SK-MEL-5 (cell line): Measurements from ENCODE around the gene DUSP15. TPM values are rescaled to one million over a fixed set of nuclear protein-coding genes. Genes with fewer than 3 reads are reported as not detected.
A peak's percentile ranks its signal among the peaks of the same experiment; 100 is the strongest.
"Not testable (repeated sequence)": the region's sequence is repeated elsewhere in the genome, so short reads cannot be mapped to it uniquely, and the experiment has no call there.

ENCODE experiments used
- DNase-seq: peaks from one replicate; pipeline ENCODE4 v3.0.0-alpha.2; 2016; ENCODE audit warnings: low read depth, low spot score
- in situ Hi-C: cut with HindIII; loops from 2 replicates; pipeline ENCODE4 v1.10.0; 2016; ENCODE audit warnings: low sequenced_read_pairs, high pct_unique_total_duplicates, low pct_unique_long_range_greater_than_20kb
- total RNA-seq: library from RNA; depleted of rRNA; stranded (reverse); fragments of >200 nt; shearing (Covaris generic); gene quantifications from 2 replicates; pipeline ENCODE4 v1.2.3, GENCODE V29; 2014

Gene DUSP15
- total RNA-seq, 1 experiment from 2014 or later, result 6.2 TPM

DNA sequence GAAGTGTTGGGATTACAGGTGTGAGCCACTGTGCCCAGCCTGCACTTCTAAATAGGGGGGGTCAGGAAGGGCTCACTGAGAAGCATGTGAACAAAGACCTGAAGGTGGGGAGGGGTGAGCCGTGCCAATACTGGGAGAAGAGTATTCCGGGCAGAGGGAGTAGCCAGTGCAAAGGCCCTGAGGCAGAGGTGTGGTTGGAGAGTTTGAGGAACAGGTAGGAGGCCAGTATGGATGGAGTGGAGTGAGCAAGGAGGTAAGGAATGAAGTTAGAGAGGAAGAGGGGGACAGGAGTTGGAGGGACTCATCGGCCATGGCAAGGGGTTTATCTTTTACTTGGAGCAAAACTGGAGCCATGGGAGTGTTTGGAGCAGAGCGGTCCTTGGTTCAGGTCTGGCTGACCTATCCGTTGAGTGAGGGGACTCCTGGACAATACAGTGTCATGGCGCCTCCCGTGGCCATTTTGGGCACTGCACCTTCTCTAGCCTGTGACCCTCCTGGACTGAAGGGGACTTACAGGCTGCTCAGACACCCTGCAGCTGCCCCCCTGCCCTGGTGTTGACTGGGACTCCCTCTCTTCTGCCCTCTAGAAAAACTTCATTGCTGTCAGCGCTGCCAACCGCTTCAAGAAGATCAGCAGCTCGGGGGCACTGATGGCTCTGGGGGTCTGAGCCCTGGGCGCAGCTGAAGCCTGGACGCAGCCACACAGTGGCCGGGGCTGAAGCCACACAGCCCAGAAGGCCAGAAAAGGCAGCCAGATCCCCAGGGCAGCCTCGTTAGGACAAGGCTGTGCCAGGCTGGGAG, 37.0 kb downstream of the DUSP15 start:
- in situ Hi-C loops, result no loop called here
- DNase-seq, result peak; percentile 78

DNA sequence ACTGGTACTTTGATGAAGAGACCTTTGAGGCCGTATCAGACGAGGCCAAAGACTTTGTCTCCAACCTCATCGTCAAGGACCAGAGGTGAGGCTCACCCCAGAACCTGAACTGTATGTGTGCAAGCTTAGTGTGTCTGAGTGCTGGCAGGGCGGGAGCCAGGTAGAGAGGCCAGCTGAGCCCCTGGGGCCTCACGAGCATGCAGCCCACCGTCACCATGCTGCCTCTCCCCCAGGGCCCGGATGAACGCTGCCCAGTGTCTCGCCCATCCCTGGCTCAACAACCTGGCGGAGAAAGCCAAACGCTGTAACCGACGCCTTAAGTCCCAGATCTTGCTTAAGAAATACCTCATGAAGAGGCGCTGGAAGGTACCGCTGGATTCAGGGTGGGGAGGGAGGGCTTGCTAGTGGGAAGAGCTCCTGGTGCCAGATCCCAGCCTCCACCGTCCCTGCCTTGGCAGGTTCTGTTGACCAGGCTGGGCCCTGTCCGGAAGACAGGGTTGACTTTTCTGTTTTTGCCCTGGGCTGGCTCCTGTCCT, 38.5 kb downstream of the DUSP15 start:
- in situ Hi-C loops, result no loop called here

DNA sequence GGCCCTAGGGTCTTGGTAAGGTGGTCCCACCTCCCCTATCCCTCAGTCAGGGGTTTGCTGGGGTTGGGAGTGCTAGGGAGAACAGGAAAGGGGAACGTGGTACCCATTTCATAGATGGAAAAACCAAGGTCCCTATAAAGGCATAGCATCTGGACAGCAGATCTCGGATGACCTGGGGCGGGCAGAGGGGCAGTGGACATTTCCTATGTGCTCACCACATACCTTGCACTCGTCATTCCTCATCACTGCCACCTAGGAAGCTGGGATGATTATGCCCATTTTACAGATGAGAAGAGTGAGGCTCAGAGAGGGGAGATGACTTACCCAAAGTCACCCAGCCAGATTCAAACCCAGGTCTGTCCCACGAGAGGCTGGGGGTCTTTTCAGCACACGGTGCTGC, 39.1 kb downstream of the DUSP15 start:
- DNase-seq, result no peak
- in situ Hi-C loops, result no loop called here

More for the DNA sequence above, 38.5 kb downstream of the DUSP15 start:
- DNase-seq, result no peak

DNA sequence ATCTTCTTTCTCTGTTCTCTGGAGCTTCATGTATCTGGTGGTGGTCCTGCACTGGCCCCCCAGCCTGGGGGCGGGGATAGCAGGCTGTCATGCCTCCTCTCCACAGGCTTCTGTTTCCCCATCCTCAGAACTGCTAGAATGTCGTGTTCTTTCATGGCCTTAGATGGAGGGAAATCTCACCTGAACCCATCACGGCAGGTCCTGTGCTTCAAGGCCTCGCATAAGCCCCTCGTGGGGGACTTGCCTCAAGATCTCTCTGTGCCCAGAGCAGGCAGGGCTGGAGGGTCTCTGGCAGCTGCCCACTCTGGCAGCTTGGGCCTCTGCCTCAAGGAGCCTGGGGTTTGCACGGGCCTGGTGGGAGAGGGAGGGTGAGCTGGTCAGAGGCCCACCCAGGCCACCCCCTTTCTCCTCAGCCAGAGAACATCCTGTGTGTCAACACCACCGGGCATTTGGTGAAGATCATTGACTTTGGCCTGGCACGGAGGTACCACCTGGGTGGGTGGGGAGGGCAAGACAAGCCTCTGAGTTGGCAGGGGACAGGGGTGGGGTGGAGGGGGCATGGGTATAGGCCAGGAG, 39.8 kb downstream of the DUSP15 start:
- in situ Hi-C loops, result no loop called here
- DNase-seq, result no peak

DNA sequence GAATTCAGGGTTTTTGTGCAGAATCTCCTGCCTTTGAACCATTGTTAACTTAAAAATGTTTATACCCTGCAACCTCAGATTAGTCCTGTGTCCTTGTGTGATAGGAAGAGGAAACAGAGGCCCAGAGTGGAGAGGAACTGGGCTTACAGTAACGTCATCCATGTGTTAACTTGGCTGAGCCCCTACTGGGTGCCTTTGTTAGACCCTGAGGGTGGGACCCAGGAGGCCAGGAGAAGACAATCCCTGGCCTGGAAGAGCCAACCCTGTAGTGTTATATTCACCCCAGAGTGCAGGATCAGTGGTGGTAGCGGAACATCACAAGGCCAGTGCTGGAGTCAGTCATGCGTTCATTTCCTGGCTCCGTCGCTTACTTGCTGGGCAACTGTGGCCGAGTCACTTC, 40.6 kb downstream of the DUSP15 start:
- in situ Hi-C loops, result no loop called here
- no peak for DNase-seq

DNA sequence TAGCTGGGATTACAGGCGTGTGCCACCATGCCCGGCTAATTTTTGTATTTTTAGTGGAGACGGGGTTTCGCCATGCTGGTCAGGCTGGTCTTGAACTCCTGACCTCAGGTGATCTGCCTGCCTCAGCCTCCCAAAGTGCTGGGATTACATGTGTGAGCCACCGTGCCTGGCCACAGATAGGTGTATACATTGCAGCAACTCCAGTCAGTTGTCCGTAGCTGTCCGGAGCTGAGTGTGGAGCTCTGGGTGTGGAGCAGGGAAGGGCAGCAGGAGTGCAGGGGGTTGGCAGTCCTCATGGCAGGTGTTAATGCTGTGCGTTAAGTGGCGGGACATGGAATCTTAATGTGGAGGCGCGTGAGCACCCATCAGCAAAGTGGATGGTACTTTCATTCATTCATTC, 42.3 kb downstream of the DUSP15 start:
- in situ Hi-C loops, DNase-seq: not testable (repeated sequence)

DNA sequence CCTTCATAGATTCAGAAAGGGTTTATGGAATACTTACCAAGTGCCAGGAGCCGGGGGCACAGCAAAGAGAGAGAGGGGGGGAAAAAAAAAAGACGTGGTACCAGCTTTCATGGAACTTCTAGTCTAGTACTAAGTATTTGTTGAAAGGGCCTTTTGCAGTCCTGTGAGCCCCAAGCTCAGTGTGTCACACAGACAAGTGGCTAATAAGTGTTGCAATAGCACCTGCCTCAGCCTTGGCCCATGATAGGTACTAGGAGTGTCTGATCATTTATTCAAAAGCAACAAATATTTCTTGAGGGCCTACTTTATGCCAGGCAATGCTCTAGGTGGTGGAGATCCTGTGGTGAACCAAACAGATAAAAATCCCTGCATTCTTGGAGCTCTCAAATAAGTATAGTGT, 43.3 kb downstream of the DUSP15 start:
- in situ Hi-C loops, result no loop called here
- DNase-seq, result no peak

DNA sequence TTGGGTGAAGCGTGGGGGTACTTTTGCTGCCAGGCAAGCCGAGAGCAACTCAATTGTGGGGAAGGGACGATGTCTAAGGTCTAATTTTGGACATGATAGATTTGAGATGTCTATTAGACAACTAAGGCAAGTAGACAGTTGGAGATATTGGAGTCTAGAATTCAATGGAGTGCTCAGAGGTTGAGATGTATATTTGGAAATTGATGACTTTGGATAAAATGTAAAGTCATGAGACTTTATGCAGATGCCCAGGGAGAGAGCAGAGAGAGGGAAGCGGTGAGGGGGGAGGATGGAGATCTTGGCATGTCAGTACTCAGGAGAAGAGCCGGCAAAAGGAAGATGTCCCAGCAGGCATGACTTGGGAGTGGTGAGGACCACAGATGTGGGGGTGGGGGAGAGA, 44.3 kb downstream of the DUSP15 start:
- DNase-seq, result no peak
- in situ Hi-C loops, result no loop called here

DNA sequence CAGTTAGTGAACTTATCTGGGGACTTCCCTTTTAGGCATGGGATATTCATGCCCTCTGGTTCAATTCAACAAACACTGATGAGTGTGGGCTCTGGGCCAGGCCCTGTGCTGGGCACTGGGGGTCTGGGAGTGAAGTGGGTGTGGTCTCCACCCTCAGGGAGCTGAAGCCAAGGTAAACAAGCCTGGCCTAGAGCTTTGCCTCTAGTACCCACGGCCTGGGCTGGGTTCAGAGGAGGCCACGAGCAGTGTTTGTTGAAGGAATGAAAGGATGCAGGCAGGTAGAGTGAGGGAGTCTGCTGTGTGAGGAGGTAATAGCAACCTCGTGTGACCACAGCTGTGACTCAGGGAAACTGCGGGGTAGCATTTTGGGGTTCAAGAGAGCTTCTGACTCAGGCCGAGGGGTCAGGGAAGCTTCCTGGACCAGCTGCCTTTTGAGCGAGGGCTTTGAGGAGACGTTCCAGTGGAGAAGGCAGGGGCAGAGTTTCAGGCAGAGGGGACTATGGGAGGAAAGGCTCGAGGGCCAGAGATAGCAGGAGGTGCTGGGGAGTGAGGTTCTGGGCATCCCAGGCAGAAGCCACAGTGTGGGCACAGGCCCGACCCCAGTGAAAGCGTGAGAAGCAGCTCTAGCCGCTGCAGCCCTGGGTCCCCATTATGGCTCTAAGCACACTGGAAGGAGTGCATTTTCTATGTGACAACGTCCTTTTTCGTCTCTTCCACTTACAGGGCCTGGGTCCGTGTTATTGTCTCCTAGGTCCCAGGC, 45.6 kb downstream of the DUSP15 start:
- in situ Hi-C loops, result no loop called here
- DNase-seq, result no peak

DNA sequence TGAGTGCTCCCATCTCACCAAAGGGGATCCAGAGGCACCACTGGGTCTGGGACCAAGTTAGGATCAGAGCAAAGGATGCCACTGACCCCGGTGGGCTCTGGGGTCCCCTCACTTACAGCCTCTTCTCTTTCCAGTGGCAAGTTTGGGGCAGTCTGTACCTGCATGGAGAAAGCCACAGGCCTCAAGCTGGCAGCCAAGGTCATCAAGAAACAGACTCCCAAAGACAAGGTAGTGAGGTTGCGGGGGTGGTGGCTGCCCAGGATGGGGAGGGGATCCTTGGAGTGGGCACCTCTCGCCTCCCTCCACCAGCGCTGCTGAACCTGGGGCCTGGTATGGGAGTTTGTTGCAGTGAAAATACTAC, 46.2 kb downstream of the DUSP15 start:
- no peak for DNase-seq
- in situ Hi-C loops, result no loop called here

DNA sequence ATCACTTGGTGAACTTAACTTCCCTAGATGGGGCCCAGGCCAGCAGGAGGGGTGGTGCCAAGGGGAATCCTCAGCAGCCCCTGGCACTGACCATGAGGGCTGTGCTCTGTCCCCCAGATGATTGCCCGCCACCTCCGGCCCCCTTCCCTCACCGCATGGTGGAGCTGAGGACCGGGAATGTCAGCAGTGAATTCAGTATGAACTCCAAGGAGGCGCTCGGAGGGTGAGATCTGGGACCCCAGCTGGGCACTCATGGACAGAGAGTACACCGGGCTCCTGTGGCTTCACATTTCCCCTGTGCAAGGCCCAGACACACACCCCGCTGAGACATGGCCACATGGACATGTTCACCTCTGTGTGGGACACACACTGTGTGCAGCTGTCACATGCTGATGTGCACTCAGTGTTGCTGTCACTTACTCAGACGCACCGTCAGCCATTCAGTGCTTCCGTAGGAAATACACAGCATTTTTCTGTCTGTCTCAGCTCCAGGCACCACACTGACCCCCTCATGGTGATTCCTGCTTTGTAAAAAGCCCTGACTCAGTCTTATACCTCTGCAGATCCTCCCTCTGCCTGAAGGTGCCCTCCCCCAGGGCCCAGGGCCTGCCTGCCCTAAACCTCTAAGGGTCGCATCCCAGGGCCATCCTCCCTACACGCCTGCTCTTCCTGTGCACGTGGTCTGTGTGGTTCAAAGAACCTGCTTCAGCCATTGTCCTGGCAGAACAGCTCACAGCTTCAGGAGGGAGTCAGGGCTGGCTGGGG, 46.8 kb downstream of the DUSP15 start:
- no peak for DNase-seq
- in situ Hi-C loops, result no loop called here

DNA sequence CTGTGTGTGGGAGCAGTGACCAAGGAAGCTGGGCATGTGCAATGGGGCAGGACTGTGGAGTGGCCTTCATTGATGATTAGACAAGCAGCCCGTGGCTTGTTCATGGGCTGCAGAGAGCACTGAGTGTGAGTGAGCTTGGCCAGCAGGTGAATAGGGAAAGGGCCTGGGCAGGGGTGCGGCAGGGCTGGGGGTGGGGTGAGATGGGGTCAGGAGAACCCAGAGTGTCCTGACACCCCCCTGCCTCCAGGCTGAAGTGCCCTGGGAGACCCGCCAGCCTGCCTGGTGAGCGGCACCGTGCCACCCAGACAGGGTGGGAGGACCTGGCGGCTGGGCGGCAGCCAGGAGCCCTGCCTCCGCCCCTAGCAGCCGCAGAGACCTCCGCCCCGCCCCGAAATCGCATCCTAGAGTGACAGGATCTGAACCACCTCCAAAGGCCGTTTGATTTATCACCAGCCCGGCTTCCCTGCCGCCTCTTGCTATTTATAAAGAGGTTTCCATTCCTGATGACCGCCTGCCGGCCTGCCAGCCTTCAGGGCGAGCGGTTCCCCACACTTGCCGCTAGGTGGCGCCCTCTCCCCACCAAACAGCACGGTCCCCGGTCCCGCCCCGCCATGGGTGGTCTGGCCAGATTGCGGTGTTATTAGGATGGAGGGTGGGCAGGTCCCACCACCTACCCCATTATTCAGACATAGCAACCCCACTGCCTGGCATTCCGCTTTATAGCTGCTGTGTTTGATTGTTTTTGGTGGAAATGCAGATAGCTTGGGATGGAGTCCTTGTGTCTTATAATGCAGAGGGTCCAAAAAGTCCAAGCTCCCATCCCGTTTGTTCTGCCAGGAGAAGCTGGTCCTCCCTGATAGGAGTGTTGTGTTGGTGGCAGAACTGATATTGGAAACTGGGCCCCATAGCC, 47.7 kb downstream of the DUSP15 start:
- DNase-seq, result peak; percentile 70
- in situ Hi-C loops, result no loop called here

DNA sequence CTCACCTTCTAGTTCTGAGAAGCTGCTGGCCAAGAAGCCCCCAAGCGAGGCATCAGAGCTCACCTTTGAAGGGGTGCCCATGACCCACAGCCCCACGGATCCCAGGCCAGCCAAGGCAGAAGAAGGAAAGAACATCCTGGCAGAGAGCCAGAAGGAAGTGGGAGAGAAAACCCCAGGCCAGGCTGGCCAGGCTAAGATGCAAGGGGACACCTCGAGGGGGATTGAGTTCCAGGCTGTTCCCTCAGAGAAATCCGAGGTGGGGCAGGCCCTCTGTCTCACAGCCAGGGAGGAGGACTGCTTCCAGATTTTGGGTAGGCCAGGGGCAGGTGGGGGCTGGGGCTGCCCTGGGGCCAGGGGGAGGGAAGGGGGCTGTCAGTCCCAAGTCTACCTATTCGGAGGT, 48.9 kb downstream of the DUSP15 start:
- no peak for DNase-seq
- in situ Hi-C loops, result no loop called here

DNA sequence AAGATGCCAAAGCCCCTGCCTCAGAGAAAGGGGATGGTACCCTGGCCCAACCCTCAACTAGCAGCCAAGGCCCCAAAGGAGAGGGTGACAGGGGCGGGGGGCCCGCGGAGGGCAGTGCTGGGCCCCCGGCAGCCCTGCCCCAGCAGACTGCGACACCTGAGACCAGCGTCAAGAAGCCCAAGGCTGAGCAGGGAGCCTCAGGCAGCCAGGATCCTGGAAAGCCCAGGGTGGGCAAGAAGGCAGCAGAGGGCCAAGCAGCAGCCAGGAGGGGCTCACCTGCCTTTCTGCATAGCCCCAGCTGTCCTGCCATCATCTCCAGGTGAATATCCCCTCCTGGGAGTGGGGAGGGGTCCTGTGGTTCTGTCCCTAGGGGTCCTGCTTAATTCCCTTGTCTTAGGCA, 50.1 kb downstream of the DUSP15 start:
- no peak for DNase-seq
- in situ Hi-C loops, result no loop called here

DNA sequence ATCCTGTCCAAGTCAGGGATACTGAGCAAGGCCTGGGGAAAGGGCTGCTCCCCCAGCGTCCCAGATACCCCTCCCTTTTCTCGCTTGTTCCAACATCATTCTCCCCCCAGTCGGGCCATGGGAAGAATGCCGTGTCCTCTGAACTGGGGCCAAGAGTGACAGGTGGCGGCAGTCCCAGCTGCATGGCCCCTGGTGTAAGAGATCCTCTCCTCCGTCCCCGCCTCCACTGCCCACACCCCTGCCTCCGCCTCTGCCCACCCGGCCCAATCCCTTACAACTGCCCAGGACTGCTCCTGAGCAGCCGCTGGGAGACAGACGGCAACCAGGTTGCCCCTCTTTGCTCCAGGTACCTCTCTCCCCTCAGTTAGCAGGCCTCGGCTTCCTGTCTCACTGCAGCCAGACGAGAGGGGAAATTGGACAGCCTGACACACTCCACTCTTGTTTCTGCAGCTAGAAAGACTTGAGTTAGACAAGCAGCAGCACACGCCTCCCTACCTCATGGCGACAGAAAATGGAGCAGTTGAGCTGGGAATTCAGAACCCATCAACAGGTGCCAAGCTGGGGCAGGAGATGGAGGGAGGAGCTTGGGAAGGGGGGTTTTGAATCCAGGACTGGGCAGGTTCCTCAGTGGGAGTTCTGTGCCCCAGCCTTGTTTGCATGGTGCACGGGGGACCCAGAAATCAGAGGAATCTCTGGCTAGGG, 51.1 kb downstream of the DUSP15 start, which contains the start of gene MYLK2:
TSS of gene MYLK2 (plus strand) at position 274 of the 702 bp plus-strand sequence. CDS start at position 499, 225 bp downstream.
- in situ Hi-C loops, result no loop called here
- no peak for DNase-seq

DNA sequence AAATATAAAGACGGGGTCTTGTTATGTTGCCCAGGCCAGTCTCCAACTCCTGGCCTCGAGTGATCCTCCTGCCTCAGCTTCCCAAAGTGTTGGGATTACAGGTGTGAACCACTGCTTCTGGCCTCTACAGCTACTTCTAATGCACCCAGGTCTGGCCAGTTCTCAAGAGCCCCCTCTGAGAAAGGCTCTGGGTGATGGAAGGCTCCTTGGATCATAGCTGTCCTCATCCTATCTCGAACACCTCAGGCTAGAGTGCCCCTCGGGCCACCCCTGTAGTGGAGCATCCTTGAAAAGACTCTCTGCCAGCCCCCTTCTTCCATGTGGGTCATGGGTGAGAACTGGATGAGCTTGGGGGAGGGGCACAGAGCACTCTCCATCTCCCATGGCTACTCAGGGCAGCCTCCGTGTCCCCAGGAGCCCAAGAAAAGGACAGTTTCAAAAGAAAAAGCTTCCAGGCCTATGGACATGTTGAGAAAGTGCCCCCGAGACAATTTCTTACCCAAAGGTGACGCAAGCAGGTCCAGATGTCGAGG, 51.9 kb downstream of the DUSP15 start:
- in situ Hi-C loops, result no loop called here
- DNase-seq, result no peak
